Measurements from ENCODE around the gene STEAP4.

The STEAP4 gene

DNA sequence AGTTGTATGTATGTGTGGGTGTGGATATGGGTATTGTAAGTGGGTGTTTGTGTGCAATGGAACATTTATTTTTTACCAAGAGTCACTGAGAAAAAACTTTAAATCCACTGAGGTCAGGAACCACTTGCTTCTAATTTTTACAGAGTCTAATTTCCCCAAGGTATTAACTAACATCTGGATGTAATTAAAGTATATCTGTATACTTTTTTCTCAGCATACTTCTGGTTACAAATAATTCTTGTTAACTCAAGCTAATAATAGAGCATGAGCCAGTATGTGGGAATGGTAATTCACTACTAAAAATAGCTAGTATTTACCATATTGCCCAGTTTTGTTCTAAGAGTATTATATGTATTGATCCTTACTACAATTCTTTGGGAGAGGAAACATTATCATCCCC, 24.6 kb upstream of the STEAP4 start:
- no peaks in the 10 kb centered on the region for H3K36me3 ChIP-seq (ENCODE audit: control insufficient read depth in 1 of 2, insufficient read depth in 2 of 2, low read length in 2 of 2)
- H3K27ac ChIP-seq (ENCODE audit: low read length) = no peak overlapping the region
- H3K4me1 ChIP-seq (ENCODE audit: control insufficient read depth in 1 of 2, insufficient read depth in 2 of 2, low read length in 2 of 2) = no peaks in the 10 kb centered on the region
- H3K27me3 ChIP-seq (ENCODE audit: low read depth, low read length) = no peaks in the 10 kb centered on the region
- H3K4me3 ChIP-seq (ENCODE audit: low read depth in 1 of 2, low read length in 2 of 2) = no peak overlapping the region
- H3K9me3 ChIP-seq (ENCODE audit: control insufficient read depth in 1 of 2, low read length in 2 of 2) = no peaks in the 10 kb centered on the region

- H3K27me3 ChIP-seq (ENCODE audit: low read depth, low read length) = no peaks in the 10 kb centered on the region
- H3K4me1 ChIP-seq (ENCODE audit: control insufficient read depth in 1 of 2, insufficient read depth in 2 of 2, low read length in 2 of 2) = no peaks in the 10 kb centered on the region
- H3K27ac ChIP-seq (ENCODE audit: low read length) = no peak overlapping the region
- H3K4me3 ChIP-seq (ENCODE audit: low read depth in 1 of 2, low read length in 2 of 2) = no peak overlapping the region
- H3K36me3 ChIP-seq (ENCODE audit: control insufficient read depth in 1 of 2, insufficient read depth in 2 of 2, low read length in 2 of 2) = no peaks in the 10 kb centered on the region
- no peaks in the 10 kb centered on the region for H3K9me3 ChIP-seq (ENCODE audit: control insufficient read depth in 1 of 2, low read length in 2 of 2)
Measured at GRCh38 chr7:88329532-88330463, 23.1 kb upstream of the STEAP4 start.

DNA sequence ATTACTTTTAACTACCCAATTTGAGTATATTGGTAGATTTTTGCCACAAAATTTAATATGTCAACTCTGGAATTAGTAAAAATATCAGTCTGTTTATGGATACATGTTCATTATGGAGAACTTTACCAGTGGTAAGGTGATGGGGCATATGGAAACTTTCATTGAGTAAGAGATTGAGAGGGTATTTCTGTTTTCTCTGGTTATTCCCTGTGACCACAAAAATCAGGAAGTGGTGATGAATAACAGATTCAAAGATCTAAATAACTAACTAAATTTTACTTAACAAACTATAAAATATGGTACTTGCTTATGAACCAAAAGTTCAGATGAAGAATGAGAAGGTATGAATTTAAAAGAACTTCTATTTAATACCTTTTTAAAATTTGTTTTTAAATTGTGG, 22.1 kb upstream of the STEAP4 start:
- Histone ChIP-seq H3K27ac (ENCODE audit: low read length) (no peak overlapping the region), H3K4me1 (ENCODE audit: control insufficient read depth in 1 of 2, insufficient read depth in 2 of 2, low read length in 2 of 2) (no peaks in the 10 kb centered on the region), H3K4me3 (ENCODE audit: low read depth in 1 of 2, low read length in 2 of 2) (no peak overlapping the region), H3K27me3 (ENCODE audit: low read depth, low read length) (no peaks in the 10 kb centered on the region), H3K9me3 (ENCODE audit: control insufficient read depth in 1 of 2, low read length in 2 of 2) (no peaks in the 10 kb centered on the region), H3K36me3 (ENCODE audit: control insufficient read depth in 1 of 2, insufficient read depth in 2 of 2, low read length in 2 of 2) (no peaks in the 10 kb centered on the region)

DNA sequence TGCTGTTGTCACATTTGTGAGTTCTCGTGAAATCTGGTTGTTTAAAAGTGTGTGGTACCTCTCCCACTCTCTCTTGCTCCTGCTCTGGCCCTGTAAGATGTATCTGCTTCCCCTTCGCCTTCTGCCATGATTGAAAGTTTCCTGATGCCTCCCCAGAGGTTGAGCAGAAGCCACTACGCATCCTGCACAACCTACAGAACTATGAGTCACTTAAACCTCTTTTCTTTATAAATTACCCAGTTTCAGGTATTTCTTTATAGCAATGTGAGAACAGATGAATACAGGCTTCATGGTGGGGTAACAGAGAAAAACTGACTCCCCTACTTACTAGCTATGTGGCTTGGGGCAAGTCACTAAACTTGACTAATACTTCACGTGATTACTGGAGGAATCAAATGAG, 18.0 kb upstream of the STEAP4 start:
- Histone ChIP-seq H3K36me3 (ENCODE audit: control insufficient read depth in 1 of 2, insufficient read depth in 2 of 2, low read length in 2 of 2) (no peaks in the 10 kb centered on the region), H3K27me3 (ENCODE audit: low read depth, low read length) (no peaks in the 10 kb centered on the region), H3K9me3 (ENCODE audit: control insufficient read depth in 1 of 2, low read length in 2 of 2) (no peaks in the 10 kb centered on the region), H3K4me3 (ENCODE audit: low read depth in 1 of 2, low read length in 2 of 2) (no peak overlapping the region), H3K27ac (ENCODE audit: low read length) (no peak overlapping the region), H3K4me1 (ENCODE audit: control insufficient read depth in 1 of 2, insufficient read depth in 2 of 2, low read length in 2 of 2) (no peaks in the 10 kb centered on the region)

DNA sequence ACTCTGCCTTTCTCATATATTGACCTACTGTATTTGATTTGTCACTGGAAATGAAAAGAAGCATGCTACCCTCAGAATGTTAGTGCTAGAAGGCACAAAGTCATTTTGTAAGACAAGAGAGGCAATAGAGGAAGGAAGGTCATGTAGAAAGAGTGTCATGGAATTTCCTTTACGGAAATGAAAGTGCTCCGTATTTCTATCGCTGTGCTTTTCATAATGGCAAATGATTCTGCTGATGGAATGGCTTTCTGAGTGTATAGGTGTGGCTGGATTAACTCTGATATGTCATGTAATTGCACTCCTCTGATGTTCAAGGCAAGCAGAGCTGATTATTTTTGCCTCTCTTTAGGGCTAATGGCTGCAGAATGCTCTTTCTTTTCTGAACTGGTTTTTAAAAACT, 15.5 kb upstream of the STEAP4 start:
- Histone ChIP-seq H3K4me3 (ENCODE audit: low read depth in 1 of 2, low read length in 2 of 2) (no peak overlapping the region), H3K27me3 (ENCODE audit: low read depth, low read length) (no peaks in the 10 kb centered on the region), H3K4me1 (ENCODE audit: control insufficient read depth in 1 of 2, insufficient read depth in 2 of 2, low read length in 2 of 2) (no peaks in the 10 kb centered on the region), H3K9me3 (ENCODE audit: control insufficient read depth in 1 of 2, low read length in 2 of 2) (no peaks in the 10 kb centered on the region), H3K27ac (ENCODE audit: low read length) (no peak overlapping the region), H3K36me3 (ENCODE audit: control insufficient read depth in 1 of 2, insufficient read depth in 2 of 2, low read length in 2 of 2) (no peaks in the 10 kb centered on the region)

GRCh38 chr7:88321694-88322093, 15.0 kb upstream of the STEAP4 start:
- no peak overlapping the region for H3K27ac ChIP-seq (ENCODE audit: low read length)
- no peaks in the 10 kb centered on the region for H3K36me3 ChIP-seq (ENCODE audit: control insufficient read depth in 1 of 2, insufficient read depth in 2 of 2, low read length in 2 of 2)
- H3K9me3 ChIP-seq (ENCODE audit: control insufficient read depth in 1 of 2, low read length in 2 of 2) = no peaks in the 10 kb centered on the region
- no peaks in the 10 kb centered on the region for H3K27me3 ChIP-seq (ENCODE audit: low read depth, low read length)
- no peak overlapping the region for H3K4me3 ChIP-seq (ENCODE audit: low read depth in 1 of 2, low read length in 2 of 2)
- H3K4me1 ChIP-seq (ENCODE audit: control insufficient read depth in 1 of 2, insufficient read depth in 2 of 2, low read length in 2 of 2) = no peaks in the 10 kb centered on the region

GRCh38 chr7:88318196-88318595, 11.5 kb upstream of the STEAP4 start:
- H3K4me3 ChIP-seq (ENCODE audit: low read depth in 1 of 2, low read length in 2 of 2) = no peak overlapping the region
- H3K9me3 ChIP-seq (ENCODE audit: control insufficient read depth in 1 of 2, low read length in 2 of 2) = no peaks in the 10 kb centered on the region

DNA sequence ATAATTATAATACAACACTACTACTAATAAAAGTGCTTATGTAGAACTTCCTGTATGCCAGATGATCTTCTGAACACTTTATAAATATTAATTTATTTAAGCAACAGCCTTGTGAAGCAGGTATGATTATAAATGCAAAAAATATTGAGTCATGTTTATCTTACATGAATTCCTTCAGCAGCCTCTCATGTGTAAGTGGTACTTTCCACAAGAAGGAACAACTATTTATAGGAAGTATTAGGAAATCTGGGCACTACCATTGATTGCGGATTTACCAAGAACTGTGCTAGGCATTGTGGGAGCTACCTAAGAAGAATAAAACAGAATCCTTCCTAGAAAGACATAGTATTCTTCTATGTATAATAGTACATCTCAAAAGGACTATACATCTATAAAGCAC, 10.7 kb upstream of the STEAP4 start:
- H3K9me3 ChIP-seq (ENCODE audit: control insufficient read depth in 1 of 2, low read length in 2 of 2) = no peaks in the 10 kb centered on the region
- H3K4me1 ChIP-seq (ENCODE audit: control insufficient read depth in 1 of 2, insufficient read depth in 2 of 2, low read length in 2 of 2) = no peaks in the 10 kb centered on the region
- H3K4me3 ChIP-seq (ENCODE audit: low read depth in 1 of 2, low read length in 2 of 2) = no peak overlapping the region
- H3K36me3 ChIP-seq (ENCODE audit: control insufficient read depth in 1 of 2, insufficient read depth in 2 of 2, low read length in 2 of 2) = no peaks in the 10 kb centered on the region
- no peak overlapping the region for H3K27ac ChIP-seq (ENCODE audit: low read length)
- no peaks in the 10 kb centered on the region for H3K27me3 ChIP-seq (ENCODE audit: low read depth, low read length)

More at GRCh38 chr7:88318196-88318595, 11.5 kb upstream of the STEAP4 start:
- no peaks in the 10 kb centered on the region for H3K36me3 ChIP-seq (ENCODE audit: control insufficient read depth in 1 of 2, insufficient read depth in 2 of 2, low read length in 2 of 2)
- H3K27ac ChIP-seq (ENCODE audit: low read length) = no peak overlapping the region
- H3K27me3 ChIP-seq (ENCODE audit: low read depth, low read length) = no peaks in the 10 kb centered on the region
- no peaks in the 10 kb centered on the region for H3K4me1 ChIP-seq (ENCODE audit: control insufficient read depth in 1 of 2, insufficient read depth in 2 of 2, low read length in 2 of 2)

DNA sequence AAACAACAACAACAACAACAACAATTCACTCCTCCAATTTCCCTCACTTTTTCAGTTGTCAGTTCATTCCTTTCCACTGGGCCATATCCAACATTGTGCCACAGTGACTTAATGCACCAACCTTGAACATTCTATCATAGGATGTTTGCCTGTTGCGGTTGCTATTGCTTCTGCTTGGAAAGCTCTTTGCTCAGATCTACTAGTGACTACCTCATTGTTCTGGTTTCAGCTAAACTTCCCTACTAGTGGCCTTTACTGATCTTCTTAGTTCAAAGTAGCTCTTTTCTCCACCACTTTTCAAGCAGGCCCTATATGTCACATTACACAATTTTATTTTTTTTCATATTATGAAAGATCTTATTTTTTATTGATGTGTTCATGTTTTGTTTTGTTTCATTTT, 9.8 kb upstream of the STEAP4 start:
- Histone ChIP-seq H3K27me3 (ENCODE audit: low read depth, low read length) (no peaks in the 10 kb centered on the region), H3K9me3 (ENCODE audit: control insufficient read depth in 1 of 2, low read length in 2 of 2) (no peaks in the 10 kb centered on the region), H3K36me3 (ENCODE audit: control insufficient read depth in 1 of 2, insufficient read depth in 2 of 2, low read length in 2 of 2) (no peaks in the 10 kb centered on the region), H3K27ac (ENCODE audit: low read length) (no peak overlapping the region), H3K4me1 (ENCODE audit: control insufficient read depth in 1 of 2, insufficient read depth in 2 of 2, low read length in 2 of 2) (no peaks in the 10 kb centered on the region), H3K4me3 (ENCODE audit: low read depth in 1 of 2, low read length in 2 of 2) (no peak overlapping the region)

DNA sequence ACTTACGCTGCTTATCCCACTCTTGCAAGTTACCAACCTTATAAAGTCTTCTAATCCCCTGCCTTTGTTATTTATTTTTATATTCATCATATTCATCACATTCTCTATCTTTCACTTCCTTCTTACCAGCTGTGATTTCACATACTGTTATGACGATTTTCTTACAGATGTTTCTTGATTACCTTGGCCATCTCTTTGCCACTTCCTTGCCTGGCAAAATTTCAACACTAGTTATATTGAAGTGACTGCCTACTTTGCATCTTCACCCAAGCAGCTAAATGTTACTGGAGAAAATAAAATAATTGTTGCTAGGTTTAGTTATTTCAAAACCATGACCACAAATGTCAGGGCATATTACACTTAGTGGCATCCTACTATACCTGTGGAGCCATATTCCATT, 8.8 kb upstream of the STEAP4 start:
- no peaks in the 10 kb centered on the region for H3K4me1 ChIP-seq (ENCODE audit: control insufficient read depth in 1 of 2, insufficient read depth in 2 of 2, low read length in 2 of 2)
- H3K27me3 ChIP-seq (ENCODE audit: low read depth, low read length) = no peaks in the 10 kb centered on the region
- no peaks in the 10 kb centered on the region for H3K9me3 ChIP-seq (ENCODE audit: control insufficient read depth in 1 of 2, low read length in 2 of 2)
- H3K36me3 ChIP-seq (ENCODE audit: control insufficient read depth in 1 of 2, insufficient read depth in 2 of 2, low read length in 2 of 2) = no peaks in the 10 kb centered on the region
- no peak overlapping the region for H3K27ac ChIP-seq (ENCODE audit: low read length)
- no peak overlapping the region for H3K4me3 ChIP-seq (ENCODE audit: low read depth in 1 of 2, low read length in 2 of 2)

- Histone ChIP-seq H3K9me3 (ENCODE audit: control insufficient read depth in 1 of 2, low read length in 2 of 2) (no peaks in the 10 kb centered on the region), H3K36me3 (ENCODE audit: control insufficient read depth in 1 of 2, insufficient read depth in 2 of 2, low read length in 2 of 2) (no peaks in the 10 kb centered on the region), H3K27ac (ENCODE audit: low read length) (no peak overlapping the region), H3K4me3 (ENCODE audit: low read depth in 1 of 2, low read length in 2 of 2) (no peak overlapping the region), H3K27me3 (ENCODE audit: low read depth, low read length) (no peaks in the 10 kb centered on the region), H3K4me1 (ENCODE audit: control insufficient read depth in 1 of 2, insufficient read depth in 2 of 2, low read length in 2 of 2) (no peaks in the 10 kb centered on the region)
Measured at GRCh38 chr7:88314061-88314491, 7.4 kb upstream of the STEAP4 start.

Measured in muscle layer of duodenum (tissue), 2 donors.